Activated CD4-positive, CD25-positive, alpha-beta regulatory T cell treated with anti-CD3 and anti-CD28 coated beads, Interleukin-2, amount 50 U/mL, for 72 hours (primary cell): ENCODE results near the gene SH2B2.
"Not testable (repeated sequence)": the region's sequence is repeated elsewhere in the genome, so short reads cannot be mapped to it uniquely, and the experiment has no call there.

Experiments used
- DNase-seq: peaks from one replicate; pipeline ENCODE4 v3.0.0; 2021

SH2B2 gene

GRCh38 chr7:102287111-102287980 lies 678 bp downstream of the SH2B2 start:
- no peak for DNase-seq

GRCh38 chr7:102287981-102288278 lies 1.3 kb downstream of the SH2B2 start:
- DNase-seq: no peak

GRCh38 chr7:102288285-102288930 lies 1.7 kb downstream of the SH2B2 start:
- no peak for DNase-seq

GRCh38 chr7:102289057-102289456 lies 2.4 kb downstream of the SH2B2 start:
- no peak for DNase-seq

- DNase-seq: no peak
These were observed 4.6 kb downstream of the SH2B2 start for GRCh38 chr7:102291056-102291915.

GRCh38 chr7:102291916-102292267 lies 5.2 kb downstream of the SH2B2 start:
- DNase-seq: no peak

GRCh38 chr7:102292813-102293798 lies 6.4 kb downstream of the SH2B2 start:
- no peak for DNase-seq

GRCh38 chr7:102294589-102294988 lies 7.9 kb downstream of the SH2B2 start:
- no peak for DNase-seq

GRCh38 chr7:102295346-102296178 lies 8.9 kb downstream of the SH2B2 start:
- no peak for DNase-seq

GRCh38 chr7:102296179-102296438 lies 9.4 kb downstream of the SH2B2 start:
- no peak for DNase-seq

GRCh38 chr7:102296514-102296913 lies 9.8 kb downstream of the SH2B2 start:
- no peak for DNase-seq

GRCh38 chr7:102297487-102298218 lies 11.0 kb downstream of the SH2B2 start:
- no peak for DNase-seq

- no peak for DNase-seq
These were observed 14.1 kb downstream of the SH2B2 start for GRCh38 chr7:102300643-102301221.

- DNase-seq: not testable (repeated sequence)
These were observed 14.7 kb downstream of the SH2B2 start for GRCh38 chr7:102301367-102301766.

GRCh38 chr7:102302025-102302424 lies 15.4 kb downstream of the SH2B2 start:
- DNase-seq: no peak

GRCh38 chr7:102303669-102304422 lies 17.2 kb downstream of the SH2B2 start:
- DNase-seq: no peak

GRCh38 chr7:102304668-102305067 lies 18.0 kb downstream of the SH2B2 start:
- no peak for DNase-seq

- DNase-seq: no peak
These were observed 19.0 kb downstream of the SH2B2 start for GRCh38 chr7:102305414-102306268.
